Ammon's horn (tissue), 1 donor: ENCODE measurements around the gene SPARC.

Source experiments
- DNase-seq: peaks from one replicate; pipeline ENCODE4 v3.0.0-alpha.2; 2016; ENCODE audit warnings: low spot score

The SPARC gene

DNA sequence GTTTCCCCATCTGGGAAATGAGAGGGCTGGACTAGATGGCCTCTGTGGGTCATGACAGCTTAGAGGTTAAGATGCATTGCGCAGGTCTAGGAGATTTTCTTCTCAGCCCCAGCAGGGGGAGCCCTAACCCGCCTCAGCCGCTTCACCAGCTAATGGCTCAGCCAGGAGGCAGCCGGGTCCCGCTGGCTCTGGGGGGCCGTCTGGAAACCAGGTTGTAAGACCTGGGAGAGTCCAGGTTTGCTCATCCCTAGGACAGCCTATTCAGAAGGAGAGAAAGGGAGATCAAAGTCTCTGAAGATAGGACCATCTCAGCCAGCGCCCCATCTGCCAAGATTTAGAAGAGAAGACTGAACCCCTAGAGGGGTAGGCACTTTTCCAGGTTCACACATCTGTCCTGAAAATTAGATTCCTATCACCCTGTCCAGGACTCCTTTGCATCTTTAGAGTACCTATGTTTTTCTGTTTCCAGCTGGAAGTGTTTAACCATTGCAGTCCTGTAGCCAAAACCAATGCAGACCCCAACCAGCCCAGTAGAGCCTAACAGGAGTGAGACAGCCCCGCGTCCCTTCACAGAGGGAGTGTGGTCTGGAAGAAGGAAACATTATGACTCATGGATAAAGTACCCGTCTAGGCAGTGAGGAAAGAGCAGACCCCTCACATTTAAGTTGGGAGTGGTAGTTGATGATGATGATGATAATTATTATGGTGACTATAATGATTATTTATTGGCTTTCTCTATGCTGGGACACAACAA is 27.5 kb downstream of the SPARC start:
- peak; percentile 89 for DNase-seq

DNA sequence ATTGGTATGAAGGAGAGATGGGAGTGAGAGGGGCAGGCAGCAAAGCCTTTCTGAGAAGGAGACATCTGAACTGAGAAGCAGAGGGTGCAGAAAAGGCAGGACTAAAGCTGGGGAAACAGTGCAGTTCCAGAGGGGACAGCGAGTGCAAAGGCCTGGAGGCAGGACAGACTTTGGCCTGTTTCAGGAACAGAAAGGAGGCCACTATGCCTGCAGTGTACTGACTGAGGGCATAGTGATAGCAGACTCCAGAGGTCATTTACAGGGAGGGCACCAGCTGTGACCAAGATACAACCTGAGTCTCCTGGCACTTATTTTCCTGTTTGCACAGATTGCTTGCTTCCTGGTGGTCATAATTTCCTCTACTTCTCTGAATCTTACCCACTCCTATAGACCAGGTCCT is 29.6 kb downstream of the SPARC start:
- DNase-seq, result no peak

DNA sequence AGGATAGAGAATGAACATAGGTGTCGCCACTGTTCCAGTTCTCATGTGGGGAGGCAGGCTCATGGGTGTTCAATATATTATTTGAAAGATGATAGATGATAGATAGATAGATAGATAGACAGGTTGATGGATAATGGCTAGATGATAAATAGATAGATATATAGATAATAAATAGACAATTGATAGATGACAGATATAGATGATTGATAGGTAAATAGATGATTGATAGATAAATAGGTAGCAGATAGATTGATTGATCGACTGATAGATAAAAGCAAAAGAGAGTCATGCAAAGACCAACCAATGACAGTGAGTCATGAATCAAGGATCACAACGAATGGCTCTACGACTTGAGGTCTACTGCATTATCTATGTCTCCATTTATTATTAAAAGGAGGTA is 30.4 kb downstream of the SPARC start:
- no peak for DNase-seq

DNA sequence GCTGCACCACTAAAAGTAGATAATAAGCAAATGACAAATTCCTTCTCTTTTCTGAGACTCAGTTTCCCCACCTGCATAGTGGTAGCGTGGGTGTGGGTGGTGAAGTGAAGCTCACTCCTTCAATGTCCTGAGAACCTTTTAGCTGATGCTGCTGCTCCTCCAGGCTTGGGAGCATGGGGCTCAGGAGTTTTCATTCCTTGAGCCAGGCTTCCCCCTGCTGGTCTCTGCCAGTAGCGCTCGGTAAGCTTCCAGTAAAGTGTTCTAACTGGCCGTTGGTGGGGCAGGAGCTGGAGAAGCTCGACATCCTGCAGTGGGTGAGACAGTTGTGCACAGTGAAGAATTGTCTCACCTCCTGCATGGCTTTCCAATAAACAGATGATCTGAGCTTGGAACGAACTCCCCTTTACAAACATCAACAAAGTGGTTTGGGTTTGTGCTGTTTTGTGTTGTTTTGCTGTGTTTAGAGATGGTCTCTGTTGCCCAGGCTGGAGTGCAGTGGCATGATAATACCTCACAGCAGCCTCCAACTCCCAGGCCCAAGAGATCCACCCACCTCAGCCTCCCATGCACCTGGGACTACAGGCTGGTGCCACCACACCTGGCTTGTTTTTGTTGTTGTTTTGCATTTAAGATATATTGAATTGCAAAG is 34.6 kb downstream of the SPARC start:
- DNase-seq, result peak; percentile 93

DNA sequence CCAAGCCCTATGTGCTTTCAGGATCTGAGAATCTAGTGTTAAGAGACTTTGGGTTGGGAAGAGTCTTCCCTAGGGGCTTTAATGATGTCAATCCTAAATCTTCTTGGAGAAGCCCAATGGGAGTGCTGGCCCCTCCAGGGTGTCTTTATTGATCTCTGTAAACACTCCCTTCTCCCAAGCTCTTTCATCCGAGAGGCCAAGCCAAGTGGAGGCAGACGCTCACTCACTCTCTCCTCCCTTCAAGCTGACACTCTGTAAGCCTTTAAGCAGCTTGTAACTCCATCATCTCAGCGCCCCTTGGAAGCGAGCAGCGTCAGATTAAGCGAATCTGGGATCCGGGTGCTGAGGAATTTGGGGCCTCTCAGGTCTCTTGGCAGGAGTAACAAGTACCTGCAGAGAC is 37.7 kb downstream of the SPARC start:
- no peak for DNase-seq

DNA sequence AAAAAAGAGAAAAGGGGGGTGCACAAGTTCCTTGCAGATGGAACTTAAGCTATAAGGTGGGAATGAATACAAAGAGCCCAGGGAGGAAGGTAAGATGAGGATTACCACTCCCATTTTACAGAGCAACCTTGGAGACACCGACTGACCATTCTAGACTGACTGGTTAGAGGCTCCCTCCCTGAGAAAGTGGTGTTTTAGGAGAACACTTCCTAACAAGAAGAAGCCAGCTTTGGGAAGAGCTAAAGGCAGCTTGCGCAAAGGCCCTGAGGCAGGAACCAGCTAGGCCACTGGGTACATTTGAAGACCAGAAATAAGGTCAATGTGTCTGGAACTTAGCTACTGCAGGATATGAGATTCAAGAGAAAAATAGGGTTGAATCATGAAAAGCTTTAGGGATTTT is 38.6 kb downstream of the SPARC start:
- no peak for DNase-seq

DNA sequence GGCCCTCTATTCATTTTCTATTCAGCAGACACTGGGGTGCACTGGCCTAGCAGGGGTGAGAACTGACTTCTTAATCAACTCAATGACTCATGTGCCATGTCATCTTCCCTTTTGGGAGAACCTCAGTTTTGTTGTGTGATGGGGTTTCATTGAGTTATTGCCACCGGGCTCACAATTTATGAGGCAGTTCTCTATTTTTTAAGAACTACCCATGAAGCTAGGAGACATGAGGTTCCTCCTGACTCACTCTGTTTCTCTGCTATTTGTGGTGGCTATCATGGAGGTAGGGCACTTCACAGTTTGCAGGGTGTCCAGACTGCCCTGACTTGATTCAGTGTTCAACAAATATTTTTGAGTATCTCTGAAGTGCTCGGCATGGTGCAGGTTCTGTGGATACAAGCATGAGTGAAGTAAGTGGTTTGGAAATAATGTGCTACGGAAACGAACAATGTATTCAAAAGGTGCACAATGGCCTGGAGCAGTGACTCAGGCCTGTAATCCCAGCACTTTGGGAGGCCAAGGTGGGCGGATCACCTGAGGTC is 39.3 kb downstream of the SPARC start:
- no peak for DNase-seq

DNA sequence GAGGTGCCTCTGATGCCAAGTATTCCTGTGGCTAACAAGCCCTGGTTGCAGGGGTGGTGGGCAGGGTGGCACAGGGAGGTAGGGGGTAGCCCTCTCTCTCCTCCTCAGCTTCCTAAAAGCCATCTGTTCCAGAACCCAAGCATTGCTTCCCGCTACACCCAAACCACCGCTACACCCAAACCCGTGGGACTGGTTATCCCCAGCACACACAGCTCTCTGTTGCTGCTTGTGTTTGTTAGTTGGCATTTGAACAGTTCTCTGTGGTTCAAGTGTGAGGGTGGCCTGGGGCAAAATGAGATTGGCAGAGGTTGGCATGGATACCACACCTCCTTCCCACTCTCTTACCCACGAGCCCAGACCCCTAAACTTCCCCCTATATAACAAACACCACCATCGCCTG is 40.4 kb downstream of the SPARC start:
- DNase-seq, result no peak

DNA sequence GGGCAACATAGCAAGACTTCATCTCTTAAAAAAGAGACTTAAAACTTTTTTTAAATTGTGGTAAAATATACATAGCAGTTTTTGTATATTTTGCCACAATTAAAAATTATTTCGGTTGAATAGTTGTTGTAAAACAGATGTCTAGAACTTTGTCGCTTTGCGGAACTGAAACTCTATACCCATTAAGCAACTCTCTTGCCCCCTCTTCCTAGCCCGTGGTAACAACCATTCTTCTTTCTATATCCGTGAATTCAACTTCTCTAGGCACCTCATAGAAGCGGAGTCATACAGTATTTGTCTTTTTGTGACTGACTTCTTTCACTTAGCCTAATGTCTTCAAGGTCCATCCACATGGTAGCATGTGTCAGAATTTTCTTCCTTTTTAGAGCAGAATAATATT is 43.3 kb downstream of the SPARC start:
- DNase-seq, result no peak

DNA sequence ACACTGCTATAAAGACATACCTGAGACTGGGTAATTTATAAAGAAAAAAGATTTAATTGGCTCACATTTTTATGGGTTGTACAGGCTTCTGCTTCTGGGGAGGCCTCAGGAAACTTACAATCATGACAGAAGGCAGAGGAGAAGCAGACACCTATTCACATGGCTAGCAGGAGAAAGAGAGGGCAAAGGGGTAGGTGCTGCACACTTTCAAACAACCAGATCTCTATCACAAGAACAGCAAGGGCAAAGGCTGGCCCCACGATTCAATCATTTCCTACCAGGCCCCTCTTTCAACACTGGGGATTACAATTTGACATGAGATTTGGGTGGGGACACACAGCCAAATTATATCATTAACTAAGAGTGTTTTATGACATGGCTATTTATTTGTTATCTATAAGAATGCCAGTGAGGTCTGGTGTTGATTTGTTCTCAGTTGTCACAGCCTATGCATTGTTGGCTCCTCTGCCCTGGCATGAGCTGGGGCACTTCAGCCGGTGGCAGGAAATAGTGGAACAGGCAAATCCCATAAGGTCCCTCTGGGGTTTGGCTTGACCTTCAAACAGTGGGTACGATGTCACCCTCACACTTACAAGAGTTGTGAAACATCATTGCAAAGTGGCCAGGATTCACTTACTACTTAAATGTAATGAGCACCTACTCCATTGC is 44.1 kb downstream of the SPARC start:
- DNase-seq, result no peak

DNA sequence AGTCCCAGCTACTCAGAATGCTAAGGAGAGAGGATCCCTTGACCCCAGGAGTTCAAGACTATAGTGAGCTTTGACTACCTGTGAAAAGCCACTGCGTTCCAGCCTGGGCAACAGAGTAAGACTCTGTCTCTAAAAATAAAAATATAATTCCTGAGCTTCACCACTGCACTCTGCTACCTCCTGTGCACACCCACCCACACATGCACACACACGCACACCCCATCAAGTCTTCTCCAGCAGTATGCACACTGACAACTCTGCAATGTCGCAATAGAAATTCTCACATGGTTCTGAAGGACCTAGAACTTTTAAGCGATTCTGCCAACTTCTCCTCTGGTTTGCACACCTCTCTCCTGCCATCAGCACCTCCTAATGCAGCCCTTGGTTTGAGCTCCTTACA is 48.1 kb downstream of the SPARC start:
- DNase-seq, result no peak

DNA sequence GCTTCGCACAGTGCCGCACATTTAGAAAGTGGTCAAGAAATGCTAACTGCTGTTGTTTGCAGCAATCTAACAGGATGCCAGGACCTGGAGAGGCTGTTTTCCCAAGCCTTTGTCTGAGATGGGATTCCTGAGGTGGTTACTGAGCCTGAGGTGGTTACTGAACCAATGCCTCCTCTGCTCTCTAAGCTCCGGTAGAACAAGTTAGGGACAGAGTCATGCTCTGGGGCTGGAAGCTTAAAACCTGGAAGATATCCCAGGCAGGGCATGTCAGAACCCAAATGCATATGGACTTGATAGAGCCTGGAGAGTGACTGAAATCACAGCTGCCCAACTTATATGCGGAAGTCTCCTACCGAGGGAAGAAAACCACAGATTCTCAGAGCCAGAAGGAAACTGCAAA is 49.0 kb downstream of the SPARC start:
- DNase-seq, result no peak

DNA sequence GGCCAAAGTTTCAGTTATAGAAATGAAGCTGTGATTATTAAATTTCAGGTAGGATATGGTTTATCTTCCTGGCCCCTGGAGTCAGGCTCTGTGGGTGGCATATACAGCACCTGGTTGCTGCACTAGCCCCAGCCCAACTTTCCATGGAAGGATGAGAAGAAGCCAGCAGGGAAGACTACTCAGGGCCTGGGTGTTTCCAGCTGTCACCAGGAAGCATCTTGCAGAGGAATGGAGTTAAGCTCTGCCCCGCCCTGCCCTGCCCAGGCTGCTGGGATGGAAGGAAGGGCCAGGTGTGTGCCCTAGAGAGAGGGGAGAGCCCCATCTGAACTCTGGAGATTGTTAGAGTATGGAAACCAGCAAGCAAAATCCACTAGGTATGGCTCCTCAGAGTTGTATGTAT is 52.8 kb downstream of the SPARC start:
- DNase-seq, result no peak

DNA sequence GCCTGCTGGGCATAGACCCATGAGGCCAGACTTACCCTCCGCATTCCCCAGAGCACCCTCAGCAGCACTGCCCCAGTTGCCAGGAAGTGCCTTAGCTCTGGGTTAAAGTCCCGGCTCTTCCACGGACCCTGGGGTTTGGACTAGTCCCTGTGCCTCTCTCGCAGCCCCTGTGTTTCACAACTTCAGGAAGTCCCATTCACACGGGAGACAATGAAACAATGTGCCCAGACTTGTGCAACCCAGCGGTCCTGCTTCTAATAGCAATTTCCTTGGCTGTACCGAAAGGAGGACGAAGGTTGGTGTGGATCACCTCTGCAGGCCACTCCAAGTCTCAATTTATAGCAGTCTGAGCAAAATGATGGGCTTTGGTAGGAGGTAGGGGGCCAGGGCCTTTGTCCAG is 53.8 kb downstream of the SPARC start:
- no peak for DNase-seq

DNA sequence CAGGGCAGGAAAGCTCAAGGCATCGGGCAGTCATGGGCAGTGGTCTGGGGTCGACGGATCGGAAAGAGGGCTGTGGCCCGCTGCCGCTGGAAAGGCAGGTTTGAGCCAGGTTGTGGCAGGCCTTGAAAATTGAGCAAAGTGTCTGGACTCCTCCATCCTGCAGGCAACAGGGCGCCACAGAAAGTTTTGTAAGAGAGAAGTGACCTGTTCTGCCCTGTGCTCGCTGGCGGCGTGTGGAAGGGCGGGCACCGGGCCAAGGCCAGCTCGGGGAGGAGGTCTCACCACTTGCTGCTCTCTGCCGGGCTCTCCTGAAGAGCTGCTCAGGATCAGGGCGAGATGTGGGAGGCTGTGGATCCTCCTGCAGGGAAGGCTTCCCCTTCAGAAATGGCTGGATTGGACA is 54.2 kb downstream of the SPARC start:
- no peak for DNase-seq

DNA sequence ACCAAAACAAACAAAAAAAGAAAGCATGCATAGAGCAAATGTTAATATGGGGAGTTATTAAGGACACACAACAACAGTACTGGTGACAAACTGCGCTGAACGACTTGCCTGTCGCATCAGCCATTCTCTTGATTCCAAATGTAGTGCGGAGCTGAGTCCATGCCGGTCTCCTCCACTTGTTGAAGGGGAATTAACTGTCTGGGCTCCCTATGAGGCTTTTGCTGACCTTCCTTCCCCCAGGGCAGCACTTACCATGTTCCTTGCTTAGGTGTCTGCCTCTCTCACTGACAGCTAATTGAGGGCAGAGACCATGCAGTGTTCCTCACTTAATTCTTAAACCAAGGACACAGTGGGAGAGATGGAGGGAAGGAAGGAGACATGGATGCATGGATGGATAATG is 54.8 kb downstream of the SPARC start:
- no peak for DNase-seq

DNA sequence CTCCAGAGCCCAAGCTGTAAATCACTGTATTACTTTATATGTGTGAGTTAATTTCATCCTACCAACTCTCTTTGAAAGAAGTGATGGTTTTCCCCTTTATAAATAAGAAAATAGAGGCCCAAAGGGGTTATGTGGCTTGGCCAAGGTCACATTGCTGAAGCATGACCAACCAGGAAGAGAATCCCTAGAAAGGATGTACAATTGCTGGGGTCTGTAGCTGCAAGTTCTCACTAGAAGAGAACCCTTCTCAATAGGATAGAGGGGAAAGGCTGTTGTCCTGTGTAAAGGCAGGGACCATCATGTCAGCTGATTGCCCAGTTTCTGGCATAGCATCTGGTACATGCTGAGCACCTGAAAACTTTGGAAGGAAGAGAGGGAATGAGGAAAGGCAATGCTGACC is 56.6 kb downstream of the SPARC start:
- no peak for DNase-seq

DNA sequence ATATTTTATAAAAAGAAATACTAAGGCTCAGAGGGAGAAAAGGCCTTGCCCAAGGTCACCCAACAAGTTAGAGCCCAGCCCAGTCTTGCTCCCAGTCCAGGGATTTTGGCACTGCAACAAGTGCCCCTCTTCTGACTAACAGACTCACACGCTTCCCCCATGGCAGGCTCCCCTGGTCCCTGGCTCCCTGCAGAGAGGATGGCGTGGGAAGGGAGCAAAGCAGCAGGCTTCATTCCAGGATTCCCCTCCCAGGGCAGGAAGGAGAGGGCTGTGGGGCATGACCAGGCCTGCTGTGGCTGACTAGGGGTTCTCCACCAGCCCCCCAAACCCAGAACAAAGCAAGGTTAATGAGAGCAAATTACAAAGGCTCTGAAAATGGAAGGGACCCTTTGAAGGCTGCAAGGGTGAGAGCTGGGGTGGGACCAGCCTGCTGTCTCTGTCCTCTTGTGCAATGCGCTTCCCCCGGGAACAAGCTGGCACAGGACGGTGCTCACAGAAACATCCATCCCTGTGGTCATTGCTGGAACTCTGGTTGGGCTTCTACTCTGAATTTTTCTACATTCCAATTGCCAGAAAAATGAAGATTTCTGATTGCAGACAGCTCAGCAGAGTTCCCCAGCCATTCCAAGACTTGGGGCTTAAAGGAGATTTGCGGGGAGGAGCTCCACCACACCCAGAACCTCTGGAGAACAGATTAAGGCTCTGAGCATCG is 58.4 kb downstream of the SPARC start:
- no peak for DNase-seq

DNA sequence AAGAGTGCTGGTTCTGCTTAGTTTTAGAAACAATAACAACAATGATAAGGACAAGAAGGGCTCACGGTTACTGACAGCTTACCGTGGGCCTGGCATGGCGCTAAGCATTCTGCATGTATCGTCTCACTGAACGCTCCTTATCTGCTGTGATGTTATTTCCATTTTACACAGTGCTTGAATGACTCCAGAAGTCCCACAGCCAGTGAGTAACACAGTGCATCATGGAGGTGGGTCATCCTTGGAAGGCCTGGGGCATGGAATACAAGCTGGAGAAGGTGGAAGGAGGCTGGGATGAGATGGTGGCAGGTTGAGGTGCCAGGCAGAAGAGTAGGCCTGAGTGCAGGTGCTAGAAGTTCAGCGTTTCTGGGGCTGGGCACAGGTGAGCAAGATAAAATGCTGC is 59.1 kb downstream of the SPARC start:
- DNase-seq, result no peak

DNA sequence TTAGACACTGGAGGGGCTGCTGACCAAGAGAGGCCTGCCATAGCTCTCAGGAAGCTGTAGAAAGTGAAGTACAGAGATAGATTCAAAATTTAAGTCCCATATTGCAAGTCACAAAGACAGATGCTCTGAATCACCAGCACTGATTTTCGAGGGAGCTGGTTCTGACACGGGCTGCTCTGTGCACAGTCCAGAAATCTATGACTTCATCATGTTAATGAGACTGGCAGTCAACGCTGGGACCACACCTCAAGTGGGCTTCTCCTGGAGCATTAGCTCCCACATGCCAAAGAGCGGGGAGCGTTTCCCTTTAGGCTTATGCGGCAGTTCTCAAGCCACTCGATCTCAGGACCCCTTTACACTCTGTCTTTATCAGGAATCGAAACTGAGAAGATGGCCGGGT is 61.4 kb downstream of the SPARC start:
- no peak for DNase-seq

DNA sequence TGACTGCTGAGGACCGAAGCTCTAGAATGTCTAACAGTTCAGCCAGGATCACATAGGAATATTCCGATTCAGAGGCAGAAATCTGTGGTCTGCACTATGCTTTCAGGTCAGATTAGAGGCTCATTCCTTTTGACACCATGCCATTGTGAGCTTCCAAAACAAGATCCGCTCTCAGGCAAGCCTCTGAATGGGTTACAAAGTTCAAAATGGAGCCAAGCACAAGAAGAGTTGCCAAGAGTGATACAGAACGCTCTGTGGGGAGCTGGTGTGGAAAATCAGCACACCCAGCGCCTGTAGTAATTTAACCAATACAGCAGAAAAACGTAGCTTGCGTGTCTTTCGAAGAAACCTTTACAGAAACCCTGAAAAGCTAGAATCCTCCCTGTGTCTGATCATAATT is 62.2 kb downstream of the SPARC start:
- no peak for DNase-seq

DNA sequence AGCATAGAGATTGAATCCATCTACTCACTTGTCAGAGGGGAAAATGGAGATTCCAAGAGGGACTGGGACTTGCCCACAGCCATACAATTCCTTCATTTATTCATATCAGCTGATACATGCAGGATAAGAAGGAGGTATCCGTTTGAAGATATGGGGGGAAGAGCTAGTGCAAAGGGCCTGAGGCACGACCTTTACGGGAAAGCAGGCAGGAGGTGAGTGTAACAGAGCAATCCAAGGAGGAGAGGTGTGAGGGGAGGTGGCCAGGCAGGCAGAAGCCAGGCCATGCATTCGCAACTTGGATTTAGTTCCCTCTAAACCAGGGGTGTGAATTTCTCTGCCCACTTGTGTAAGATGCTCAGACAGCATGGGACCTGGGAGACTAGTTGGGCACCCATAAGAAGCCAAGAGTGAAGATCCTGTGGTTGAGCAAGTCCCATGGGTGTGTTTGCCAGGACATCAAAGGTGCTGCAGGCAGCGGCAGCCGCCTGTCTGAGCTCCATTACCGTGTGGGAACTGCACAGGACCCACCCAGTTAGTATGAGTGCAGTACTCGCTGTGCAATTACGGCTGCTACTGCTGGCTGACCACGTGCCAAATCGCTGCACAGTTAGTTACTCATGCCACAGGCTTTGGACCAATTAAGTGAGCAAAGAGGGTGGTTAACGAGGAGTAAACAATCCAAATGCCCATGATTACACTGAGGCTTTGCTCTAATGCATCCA is 64.2 kb downstream of the SPARC start:
- DNase-seq, result no peak
